GM19324 (cell line): Measurements from ENCODE around the gene CDK17.

Experiments used
- ATAC-seq: cut with Tn5 transposase; IDR thresholded peaks from one replicate; pipeline ENCODE4 v1.9.1; 2021; ENCODE audit warnings: mild to moderate bottlenecking, moderate library complexity; ENCODE audit not compliant: unreplicated experiment, low FRiP score

CDK17 gene

DNA sequence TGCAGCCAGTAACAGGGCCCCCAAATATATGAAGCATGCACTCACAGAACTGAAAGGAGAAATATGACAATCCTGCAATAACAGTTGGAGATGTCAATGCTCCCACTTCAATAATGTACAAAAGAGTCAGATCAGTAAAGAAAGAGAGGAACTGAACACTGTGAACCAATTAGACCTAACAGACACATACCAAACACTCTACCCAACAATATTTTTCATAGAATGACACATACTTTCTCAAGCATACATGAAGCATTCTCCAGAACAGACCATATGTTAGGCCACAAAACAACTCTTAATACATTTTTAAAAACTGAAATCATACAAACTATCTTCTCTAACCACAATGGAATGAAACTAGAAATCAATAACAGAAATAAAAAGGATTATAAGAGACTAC is 125.9 kb downstream of the CDK17 start:
- ATAC-seq: no peak

DNA sequence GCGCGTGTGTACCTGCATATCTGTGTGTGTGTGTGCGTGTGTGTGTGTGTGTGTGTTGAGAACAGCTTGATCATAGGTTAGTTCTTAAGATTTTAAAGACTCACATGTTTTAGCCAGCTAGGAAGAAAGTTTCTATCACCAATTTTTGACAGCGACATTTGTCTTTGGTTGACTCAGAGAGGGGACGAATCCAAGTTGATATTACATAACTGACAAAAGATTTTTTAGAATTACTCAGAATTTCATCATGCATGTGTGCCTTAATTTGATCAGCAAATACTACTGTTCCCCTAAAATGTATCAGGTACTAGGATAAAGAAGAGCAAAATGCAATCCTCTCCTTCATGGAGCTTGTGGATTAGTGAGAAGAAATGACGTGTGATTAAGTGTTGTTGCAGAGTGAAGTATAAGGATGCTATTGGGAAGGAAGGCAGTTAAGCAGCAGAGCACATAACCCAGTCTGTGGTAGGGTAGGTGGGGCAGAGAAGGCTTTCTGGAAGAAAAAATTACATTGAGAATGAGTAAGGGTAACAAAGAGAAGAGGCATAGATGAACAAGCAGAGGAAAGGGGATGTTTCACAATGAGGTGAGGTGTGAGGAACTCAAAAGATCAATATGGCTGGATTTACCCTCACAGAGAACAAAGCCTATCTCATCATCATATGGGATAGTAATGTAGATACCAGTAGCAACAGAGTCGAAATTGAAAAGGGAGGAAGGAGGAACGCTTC is 128.6 kb downstream of the CDK17 start:
- no peak for ATAC-seq

DNA sequence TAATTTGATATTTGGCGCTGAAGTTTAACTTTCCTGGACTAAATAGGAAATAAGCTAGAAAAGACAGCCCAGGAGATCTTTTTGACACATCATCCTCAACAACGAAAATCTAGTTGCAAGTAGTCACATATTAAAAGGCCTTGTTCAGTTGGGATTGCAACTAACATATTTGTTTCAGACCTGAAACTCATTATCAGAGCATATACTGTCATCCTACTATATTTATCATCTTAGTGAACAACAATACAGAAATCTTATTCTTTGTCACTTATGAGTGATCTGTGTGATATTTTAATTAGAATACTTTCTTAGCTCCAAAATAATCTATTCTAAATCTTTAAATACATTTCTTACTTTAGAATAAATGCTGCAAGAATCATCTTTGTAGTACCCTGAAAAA is 134.0 kb downstream of the CDK17 start:
- ATAC-seq: no peak

DNA sequence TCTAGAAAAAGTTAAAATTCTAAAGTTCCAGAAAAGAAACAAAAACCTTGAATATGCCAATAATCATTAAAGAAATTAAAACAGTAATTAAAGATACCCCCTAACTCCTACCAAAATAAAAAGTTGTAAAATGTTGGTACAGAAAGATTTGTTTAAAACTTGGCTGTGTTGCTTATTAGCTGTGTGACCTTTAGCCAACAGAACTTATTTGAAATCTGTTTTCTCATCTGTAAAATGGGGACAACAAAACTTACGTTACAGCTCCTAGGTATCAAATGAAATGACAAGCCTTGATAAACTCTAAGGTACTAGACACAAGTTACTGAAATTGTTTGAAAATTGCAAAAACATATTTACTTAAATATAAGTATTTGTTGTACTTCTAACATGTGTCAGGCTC is 134.4 kb downstream of the CDK17 start:
- no peak for ATAC-seq

DNA sequence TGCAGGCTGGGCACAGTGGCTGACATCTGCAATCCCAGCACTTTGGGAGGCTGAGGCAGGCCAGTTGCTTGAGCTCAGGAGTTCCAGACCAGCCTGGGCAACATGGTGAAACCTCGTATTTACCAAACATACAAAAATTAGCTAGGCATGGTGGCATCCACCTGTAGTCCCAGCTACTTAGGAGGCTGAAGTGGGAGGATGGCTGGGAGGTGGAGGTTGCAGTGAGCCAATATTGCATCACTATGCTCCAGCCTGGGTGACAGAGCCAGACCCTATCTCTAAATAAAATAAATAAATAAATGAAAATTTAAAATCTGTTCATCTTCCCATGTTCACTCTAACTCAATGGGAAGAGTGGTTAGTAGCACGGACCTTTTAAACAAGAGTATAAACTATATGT is 134.8 kb downstream of the CDK17 start:
- no peak for ATAC-seq

DNA sequence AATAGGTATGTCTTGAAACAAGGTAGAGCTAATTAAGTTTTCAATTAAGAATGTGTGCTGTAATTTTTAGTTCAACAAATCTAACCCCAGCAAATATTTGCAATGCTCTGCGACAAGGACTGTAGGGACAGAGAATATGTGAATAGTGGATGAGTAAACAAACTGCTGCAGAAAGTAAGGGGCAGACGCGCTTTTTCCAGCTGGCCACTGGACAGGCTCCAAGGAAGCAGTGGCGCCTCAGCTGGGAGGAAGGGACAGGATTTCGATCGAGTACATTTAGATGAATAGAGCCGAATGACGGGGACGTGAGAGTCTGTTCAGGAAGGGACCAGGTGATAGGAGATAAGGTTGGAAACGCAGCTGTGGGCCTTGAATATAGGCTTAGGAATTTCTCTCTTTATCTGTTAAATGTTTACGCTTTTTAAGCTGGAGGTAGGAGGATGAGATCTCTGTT is 136.8 kb downstream of the CDK17 start:
- ATAC-seq: no peak

DNA sequence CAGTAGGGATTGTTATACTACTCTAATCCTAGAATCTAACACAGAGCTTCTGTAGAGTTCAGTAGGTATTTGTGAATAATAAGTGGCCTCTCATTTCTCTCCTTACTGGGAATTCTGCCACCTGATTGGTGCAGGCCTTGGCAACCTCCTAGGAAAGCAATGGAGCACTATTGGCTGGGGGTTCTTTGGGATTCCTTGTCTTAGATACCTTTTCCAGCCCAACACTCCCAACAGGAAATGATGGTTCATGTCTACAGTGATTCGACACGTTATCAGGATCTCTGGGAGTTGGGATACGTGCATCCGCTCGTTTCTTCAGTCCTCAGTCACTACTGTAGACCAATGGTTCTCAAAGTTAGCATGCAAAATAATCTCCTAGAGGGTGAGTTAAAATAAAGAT is 138.7 kb downstream of the CDK17 start:
- no peak for ATAC-seq

DNA sequence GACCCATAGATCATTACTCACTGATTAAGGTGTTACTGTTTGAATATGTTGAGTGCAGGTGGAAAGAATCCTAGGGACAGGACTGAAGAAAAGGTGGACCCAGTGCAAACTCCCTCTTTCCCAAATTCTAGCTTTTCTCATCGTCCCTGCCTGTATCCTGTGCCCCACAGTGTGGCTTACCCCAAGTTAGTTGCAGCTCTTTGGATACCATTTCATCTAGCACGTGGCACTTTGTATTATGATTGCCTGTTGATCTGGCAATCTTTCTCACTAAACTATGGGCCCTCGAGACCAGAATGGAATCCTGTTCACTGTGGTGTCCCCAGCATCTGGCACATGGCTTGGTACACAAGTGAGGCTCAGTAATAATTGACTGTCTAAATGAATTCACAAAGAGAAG is 139.6 kb downstream of the CDK17 start:
- no peak for ATAC-seq

DNA sequence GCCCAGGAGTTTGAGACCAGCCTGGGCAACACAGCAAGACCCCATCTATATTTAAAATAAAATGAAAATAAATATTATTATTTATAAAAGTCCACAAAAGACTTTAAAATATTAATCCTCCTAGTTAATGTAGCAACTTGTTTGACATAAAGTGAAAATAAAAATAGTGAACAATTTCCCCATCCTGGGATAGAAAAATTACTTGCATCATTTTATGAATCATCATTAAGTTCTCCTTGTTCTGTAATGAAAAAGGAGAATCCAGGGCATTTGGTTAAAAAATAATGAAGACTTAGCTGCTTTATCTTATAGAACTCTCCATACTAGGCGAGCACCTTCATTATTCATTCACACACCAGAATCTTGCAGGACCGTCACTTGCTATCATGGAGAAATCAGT is 140.0 kb downstream of the CDK17 start:
- ATAC-seq: no peak

DNA sequence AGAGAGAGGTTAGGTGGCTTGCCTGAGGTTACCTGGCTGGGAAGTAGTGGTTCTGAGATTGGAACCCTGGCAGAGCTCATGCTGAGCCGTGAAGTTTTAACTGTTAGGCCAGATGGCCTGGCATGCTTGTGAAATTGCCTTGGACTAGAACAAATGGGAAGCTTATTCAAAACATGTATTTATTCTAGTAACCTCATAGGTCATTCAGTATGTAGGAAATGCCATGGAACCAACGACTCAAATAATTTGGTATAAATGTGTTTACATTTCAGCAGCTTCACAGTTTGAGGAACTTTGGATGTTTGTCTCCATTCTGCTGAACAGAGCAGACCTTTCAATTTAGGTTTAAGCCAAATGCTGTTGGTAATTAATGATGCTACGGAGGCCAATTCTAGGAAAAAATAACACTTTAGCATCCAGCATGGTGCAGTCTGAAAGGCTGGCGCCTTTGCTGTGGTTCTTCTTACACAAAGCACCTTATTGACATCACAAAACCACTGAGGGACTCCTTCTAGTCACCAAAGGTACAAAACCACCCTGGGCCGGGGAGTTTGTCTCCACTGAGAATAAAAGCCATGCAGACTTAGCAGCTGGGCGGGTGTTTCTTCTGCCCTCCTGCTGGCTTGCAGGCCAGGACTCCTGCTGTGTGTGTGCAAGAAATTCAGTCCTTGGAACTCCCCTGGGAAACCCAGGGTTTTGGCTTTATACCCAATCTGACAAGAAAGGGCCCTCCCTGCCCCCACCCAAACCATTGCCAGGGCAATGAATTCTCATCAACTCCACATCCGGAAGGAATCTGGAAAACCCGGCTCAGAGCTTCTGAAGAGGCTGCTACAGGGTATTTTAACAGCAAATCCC is 141.9 kb downstream of the CDK17 start:
- ATAC-seq: no peak

DNA sequence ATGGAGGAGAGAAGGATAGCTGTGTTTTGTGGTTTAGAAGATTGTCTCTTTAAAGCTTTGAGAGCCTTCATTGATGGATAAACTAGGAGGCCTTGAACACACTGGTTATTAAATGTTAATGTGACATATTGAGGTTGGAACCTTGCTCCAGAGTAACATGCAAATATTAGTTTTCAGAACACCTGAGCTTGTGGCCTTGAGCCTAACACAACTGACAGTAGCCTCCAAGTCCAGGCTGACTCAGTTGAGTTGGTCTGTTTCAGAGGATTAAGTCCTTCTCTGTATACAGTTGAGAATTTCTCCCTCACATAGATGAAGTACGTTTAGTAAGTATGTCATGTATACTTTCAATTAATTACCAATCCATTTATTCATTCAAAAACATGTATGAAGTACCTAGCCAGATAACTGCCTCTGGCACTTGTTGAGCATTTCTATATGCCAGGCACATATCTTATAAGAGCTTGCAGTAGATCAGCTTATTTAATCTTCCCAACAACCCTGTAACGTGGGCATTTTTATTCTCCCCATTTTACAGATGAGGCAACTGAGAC is 142.6 kb downstream of the CDK17 start:
- no peak for ATAC-seq

DNA sequence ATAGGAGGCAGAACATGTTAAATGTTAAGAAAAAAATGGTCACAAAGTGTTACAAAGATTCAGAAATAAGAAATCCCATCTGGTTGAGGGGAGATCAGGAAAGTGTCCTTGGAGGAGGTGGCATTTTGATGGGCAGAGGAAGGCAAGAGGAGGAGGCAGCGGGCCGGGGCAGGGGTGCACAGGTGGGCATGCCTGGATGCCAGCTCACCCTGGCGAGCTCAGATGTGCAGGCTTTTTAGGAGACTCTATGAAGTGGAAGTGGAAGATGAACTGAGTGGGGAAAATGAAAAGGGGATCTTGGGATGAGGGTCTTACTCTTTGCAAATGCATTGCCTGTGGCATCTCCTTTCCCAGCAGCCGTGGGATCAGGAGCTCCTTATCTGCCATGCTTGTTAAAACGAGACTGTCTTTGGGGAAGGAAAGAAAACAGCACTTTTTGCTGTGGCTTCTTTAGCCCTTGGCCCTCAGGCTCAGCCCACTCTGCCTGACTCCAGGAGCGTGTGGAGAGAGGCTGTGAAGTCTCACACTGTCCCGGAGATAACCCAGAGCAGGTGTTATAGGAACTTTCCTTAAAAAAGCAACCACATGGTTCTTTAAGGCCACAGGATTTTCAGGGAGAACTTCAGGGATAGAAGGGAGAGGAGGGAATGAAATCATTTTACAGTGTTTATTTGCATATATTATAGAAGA is 143.4 kb downstream of the CDK17 start:
- ATAC-seq: no peak

DNA sequence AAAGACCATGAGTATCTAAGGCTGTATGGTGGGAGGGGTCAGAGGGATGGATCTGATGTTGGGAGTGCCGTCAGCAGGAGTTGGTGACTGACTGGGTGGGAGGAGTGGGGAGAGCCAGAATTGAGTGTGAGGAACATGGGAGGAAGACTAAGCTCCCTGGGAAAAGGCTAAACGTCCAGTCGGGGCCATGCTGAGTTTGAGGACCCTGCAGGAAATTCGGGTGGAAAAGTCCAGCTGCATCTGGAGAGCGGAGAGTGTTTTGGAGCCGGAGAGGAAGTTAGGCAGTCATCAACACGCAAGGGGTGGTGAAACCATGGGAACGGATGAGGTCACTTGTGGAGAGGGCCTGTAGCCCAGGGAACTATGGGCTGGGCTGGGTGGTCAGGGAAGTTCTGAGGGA is 145.2 kb downstream of the CDK17 start:
- ATAC-seq: no peak

DNA sequence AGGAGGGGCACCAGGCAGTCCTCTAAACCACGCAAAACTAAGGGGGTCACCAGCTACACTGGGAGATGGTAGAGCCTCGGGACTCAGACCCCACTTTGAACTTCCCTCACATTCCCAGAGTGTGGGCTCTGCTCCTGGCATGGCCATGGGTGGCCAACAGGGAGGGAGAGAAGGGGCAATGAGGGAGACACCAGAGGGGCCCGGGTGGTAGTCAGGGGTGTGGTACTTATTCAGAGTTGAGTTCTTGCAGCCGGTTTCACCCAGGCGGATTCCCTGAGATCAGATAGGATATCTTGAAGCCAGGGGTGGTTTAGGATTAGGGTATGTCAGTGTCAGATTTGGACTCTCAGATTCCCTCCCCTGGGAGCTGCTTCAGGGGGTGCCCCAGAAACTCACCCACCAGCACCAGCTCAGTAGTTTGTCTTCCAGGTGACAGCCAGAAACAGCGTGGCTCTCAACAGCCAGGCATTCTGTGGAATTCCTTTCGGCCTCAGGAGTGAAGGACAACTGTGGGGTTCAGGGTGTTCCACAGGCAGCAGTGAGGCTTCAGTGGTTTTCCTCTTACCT is 150.0 kb downstream of the CDK17 start:
- ATAC-seq: no peak

DNA sequence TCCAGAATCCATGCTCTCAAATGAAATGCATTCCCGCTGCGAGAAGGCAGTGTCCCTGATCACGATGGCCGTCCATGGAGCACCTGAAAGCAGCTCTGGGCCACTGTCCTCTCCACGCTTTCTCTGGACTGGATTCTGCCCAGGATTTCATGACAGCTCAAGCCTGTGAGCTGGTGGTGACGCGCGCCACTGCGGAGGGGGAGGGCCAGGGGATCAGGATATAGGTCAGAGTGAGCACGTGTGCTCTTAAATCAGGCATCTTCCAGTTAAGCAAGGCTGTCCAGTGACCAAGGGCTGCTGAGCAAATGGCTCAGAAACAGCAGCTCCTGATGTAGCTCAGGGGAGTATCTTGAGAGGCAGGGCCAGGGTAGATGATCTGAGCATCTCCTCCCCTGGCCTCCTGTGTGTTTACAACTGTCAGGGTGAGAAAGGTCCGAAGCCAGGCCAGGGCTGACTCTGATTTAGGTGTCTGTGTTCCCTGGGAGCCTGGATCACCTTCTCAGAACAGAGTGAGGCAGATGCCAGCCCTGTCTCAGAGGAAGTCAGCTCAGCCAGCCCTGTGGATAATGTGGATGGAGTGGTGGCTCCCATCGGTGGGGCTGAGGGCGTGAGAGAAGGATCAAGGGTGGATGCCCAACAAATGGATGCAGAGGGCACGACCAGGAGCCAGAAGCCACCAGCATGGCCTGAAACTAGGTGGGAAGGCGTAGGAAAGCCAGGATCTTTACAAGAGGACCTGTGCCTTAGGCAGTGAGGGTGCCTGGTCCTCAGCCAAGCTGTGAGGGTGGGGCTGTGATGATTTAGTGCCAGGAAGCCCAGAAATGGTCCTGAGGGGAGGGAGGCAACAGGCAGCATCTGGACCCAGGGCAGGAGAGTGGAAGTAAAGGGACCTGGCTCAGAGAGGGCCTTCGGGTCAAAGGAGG is 150.8 kb downstream of the CDK17 start:
- no peak for ATAC-seq

DNA sequence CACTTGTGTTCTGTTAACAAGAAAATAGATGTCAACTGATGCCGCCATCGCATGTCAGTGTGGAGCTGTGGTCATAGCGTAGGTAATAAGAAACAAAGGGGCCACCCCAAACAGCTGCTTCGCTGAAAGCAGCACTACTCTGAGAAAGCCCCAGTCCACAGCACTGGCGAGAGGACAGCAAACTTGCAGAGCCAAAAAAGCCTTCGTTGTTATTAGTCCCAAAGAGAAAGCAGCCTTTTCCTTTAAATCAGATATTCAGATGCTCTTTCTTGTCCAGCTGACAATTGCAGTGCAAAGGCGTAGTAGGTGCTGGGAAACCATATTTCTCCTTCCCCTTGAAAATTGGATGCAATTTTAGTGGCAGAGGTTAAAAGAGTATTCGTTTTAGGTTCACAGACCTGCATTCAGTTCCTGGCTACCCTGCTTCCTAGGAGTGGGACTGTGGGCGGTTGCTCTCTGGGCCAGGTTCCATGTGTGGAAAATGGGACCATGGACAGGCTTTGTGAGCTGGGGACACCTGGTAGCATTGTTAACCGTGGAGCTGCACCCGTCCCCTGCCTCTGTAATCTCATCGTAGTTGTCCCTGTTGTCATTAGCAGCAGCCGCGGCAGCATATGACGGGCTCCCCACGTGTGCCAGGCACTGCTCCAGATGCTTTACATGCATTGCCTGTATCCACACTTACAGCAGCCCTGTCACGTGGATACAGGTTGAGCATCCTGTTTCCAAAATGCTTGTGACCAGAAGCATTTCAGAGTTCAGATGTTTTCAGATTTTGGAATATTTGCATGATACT is 151.9 kb downstream of the CDK17 start:
- no peak for ATAC-seq

DNA sequence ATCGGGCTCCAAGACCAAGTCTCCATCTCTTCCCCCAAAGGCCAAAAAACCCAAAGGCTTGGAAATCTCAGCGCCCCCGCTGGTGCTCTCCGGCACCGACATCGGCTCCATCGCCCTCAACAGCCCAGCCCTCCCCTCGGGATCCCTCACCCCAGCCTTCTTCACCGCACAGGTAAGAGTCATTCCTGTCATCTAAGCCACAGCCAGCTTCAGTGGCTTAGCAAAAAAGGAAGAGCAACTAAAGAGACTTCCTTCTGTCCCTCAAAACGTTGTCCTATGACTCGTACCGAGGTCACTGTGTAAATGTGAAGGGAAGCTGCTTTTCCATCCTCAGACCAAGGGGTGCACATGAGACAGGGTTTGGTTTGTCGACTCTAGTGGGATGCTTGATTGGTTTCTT is 152.7 kb downstream of the CDK17 start:
- ATAC-seq: no peak

DNA sequence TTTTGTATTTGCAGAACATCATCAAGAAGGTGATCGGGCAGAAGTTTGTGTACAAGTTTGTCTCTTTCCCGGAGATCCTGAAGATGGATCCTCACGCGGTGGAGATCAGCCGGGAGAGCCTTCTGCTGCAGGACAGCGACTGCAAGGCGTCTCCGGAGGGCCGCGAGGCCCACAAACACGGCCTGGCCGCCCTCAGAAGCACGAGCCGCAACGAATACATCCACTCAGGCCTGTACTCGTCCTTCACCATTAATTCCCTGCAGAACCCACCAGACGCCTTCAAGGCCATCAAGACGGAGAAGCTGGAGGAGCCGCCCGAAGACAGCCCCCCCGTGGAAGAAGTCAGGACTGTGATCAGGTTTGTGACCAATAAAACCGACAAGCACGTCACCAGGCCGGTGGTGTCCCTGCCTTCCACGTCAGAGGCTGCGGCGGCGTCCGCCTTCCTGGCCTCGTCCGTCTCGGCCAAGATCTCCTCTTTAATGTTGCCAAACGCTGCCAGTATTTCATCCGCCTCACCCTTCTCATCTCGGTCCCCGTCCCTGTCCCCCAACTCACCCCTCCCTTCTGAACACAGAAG is 153.2 kb downstream of the CDK17 start:
- no peak for ATAC-seq

DNA sequence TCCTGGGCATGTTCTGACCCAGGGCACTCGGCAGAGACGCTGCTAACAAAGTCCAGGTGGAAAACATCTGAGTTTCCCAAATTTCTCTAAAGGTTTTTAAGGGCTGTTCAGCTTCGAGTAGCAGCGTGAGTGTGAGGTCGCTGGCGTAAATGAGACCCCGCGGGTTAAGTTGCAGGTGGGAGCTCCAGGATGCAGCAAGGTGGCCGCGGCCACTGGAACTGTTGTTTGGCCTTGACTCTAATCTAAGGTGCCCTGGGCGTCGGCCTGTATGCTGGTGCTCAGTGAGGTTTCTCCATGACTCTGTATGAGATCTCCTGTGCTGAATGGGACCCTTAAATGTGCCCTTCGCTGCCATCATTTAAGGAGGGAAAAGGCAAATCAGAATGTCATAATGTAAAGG is 155.4 kb downstream of the CDK17 start:
- no peak for ATAC-seq
